Gastroesophageal sphincter (tissue), 3 donors: Measurements from ENCODE around the gene FAM83G.

ENCODE experiments used
- CTCF ChIP-seq, 4 experiments: fragments of 200-600 bp in 2 of 4; fragments of 450-650 bp in 2 of 4; sonication (generic) in 1 of 4; IDR thresholded peaks; one replicate each; pipeline ENCODE4 v1.5.1; 2017 to 2019; ENCODE audit warnings: antibody characterized with exemption in 4 of 4, mild to moderate bottlenecking in 2 of 4, moderate library complexity in 2 of 4
- POLR2AphosphoS5 ChIP-seq: sonication (generic); formaldehyde crosslinking; IDR thresholded peaks from one replicate; pipeline ENCODE4 v1.6.1; 2017; ENCODE audit warnings: antibody characterized with exemption

GRCh38 chr17:18938692-18939023 lies 65.9 kb downstream of the FAM83G start:
- TF ChIP-seq CTCF (IDR thresholded peaks at IDR 0.05) (no peak), POLR2AphosphoS5 (no peak)
